GM21737 (cell line): ENCODE data around the gene ASMT.
"Not testable (repeated sequence)": the region's sequence is repeated elsewhere in the genome, so short reads cannot be mapped to it uniquely, and the experiment has no call there.

ENCODE experiments used
- ATAC-seq: cut with Tn5 transposase; IDR thresholded peaks from one replicate; pipeline ENCODE4 v1.9.1; 2021; ENCODE audit warnings: mild to moderate bottlenecking, moderate library complexity; ENCODE audit not compliant: unreplicated experiment

ASMT gene, protein sequence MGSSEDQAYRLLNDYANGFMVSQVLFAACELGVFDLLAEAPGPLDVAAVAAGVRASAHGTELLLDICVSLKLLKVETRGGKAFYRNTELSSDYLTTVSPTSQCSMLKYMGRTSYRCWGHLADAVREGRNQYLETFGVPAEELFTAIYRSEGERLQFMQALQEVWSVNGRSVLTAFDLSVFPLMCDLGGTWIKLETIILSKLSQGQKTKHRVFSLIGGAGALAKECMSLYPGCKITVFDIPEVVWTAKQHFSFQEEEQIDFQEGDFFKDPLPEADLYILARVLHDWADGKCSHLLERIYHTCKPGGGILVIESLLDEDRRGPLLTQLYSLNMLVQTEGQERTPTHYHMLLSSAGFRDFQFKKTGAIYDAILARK

GRCh38 chrX:1614927-1615326 is at the start of gene ASMT:
TSS of gene ASMT (plus strand) at chrX:1615059. CDS start at chrX:1615200, 141 bp downstream.
- ATAC-seq = no peak

DNA sequence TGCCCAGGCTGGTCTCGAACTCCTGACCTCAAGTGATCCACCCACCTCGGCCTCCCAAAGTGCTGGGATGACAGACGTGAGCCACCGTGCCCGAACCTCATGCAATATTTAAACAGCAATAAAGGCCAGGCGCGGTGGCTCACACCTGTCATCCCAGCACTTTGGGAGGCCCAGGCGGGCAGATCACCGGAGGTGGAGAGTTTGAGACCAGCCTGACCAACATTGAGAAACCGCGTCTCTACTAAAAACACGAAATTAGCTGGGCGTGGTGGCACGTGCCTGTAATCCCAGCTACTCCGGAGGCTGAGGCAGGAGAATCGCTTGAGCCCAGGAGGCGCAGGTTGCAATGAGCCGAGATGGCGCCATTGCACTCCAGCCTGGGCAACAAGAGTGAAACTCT is 40.7 kb upstream of the ASMT start:
- not testable (repeated sequence) for ATAC-seq

DNA sequence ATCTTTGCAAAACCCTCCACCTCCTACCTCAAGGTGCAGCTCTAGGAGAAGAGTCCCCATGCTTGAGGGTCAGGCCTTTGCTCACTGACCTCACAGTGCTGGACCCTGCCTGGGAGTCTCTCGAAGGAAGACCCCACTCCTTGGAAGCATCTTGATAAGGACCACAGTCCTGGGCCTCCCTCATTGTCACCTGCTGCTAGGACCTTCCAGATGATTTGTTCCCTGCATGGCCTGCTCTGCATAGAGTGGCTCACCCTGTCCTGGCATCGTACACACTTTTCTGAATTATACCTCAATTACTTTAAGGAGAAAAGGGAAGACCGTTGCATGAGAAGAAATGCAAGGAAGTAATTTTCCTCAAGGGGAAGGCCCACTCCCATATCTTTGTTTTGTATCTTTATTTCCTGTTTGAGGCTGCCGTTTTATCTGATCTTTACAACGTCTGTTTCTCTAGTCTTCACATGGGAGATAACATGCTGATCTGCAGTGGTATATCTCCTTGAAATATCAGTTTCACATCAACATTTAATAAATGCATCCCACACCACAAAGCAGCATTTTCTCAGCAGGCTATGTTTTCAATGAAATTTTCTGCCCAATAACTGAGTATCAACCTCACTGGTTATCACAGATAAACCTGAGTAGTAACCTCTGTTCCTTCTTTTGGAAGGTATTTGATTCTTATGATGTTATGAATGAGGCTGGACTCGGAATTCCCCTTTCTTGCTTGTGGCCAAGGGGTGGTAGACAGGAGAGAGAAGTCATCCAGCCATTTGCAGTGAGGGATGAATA is 38.5 kb upstream of the ASMT start:
- no peak for ATAC-seq

GRCh38 chrX:1577845-1578244 is 37.0 kb upstream of the ASMT start:
- no peak for ATAC-seq

DNA sequence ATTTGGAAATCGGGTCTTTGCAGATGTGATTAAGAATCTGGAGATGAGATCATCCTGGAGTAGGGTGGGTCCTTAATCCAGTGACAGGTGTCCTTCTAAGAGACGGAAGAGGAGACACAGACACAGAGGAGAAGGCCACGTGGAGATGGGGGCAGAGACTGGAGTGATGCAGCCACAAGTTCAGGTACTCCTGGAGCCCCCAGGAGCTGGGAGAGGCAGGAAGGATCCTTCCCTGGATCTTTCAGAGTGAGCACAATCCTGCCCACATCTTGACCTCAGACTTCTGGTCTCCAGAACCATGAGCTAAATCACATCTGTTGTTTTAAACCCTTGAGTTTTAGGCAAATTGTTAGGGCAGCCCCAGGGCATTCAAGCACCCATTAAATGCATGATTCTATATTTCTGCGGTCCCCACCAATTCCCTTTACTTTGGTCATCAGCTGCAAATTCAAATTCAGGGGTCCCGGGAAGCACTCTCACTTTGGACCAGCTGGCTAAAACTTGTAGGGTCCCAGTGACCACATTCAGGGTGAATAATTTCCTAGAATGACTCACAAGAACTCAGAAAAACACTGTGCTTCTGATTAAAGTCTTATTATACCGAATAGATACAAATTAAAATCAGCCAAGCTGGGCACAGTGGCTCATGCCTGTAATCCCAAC is 36.2 kb upstream of the ASMT start:
- no peak for ATAC-seq

DNA sequence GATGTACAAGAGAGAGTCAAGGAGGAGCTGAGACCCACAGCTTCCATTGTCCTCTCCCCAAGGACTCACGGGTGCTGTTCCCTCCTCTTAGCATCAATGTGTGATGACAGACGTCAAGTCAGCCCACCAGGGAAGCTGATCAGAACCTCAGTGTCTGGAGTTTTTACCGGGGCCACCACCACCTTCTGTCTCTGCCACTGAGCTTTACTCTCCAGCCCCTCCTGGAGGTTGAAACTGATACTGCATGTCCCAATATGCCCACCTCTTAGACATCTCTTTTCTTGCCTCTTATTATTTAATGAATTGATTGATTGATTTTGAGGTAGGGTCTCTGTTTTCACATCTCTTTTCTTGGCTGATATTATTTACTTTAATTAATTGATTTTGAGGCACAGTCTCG is 33.7 kb upstream of the ASMT start:
- no peak for ATAC-seq

DNA sequence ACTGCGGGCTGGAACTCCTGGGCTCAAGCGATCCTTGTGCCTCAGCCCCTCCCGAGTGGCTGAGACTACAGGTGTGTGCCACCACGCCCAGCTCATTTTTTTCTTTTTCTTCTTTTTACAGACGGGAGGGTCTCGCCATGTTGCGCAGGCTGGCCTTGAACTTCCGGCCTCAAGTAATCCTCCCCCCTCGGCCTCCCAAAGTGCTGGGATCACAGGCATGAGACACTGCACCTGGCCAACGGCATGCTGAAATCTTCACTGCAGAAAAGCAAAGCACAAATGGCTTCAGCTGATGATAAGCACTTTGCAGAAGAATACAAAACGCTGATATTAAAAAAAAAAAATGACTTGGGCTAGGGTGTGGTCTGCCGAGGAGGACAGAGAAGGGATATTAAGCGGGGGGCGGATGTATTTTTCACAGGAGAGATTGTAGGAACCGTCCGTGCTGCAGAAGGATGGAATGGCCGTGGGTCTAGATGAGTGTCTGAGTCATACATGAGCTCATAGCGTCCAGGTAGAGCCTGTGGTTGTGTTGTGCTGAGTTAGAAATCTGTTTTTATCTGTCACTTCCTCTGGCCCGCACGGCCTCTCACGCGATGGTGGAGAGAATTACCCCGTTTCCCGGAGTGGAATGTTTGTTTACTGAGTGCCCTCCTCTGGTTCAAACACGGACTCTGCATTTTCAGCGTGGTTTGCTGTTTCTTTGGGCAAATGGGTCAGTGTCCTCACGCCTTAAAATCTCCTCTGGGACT is 32.0 kb upstream of the ASMT start:
- no peak for ATAC-seq

DNA sequence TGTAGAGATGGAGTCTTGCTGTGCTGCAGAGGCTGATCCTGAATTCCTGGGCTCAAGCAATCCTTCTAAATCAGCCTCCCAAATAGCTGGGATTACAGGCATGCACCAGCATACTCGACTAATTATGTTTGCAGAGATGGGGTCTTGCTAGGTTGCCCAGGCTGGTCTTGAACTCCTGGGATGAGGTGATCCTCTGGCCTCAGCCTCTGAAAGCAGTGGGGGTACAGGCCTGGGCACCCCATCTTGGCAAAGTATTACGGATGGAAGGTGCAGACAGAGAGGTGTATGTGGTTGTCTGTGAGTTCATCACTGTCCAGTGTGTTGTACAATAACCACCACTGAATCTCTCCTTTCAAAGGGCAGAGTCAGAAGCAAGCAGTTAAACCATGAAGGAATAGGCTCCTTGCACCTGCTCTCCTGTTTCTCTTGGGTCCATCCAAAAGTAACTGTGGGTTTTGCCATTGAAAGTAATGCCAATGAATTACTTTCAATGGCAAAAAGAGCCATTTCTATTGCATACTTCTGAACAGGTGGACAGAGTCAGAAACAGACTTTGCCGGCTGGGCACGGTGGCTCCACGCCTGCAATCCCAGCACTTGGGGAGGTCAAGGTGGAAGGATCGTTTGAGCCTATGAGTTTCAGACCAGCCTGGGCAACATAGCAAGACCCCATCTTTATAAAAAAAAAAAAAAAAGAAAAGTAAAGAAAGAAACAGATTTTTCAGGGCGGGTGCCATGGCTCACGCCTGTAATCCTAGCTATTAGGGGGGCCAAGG is 30.4 kb upstream of the ASMT start:
- ATAC-seq = no peak

- ATAC-seq = no peak
Observed at GRCh38 chrX:1587161-1587560, 27.7 kb upstream of the ASMT start.

GRCh38 chrX:1589356-1590130 is 25.3 kb upstream of the ASMT start:
- no peak for ATAC-seq

DNA sequence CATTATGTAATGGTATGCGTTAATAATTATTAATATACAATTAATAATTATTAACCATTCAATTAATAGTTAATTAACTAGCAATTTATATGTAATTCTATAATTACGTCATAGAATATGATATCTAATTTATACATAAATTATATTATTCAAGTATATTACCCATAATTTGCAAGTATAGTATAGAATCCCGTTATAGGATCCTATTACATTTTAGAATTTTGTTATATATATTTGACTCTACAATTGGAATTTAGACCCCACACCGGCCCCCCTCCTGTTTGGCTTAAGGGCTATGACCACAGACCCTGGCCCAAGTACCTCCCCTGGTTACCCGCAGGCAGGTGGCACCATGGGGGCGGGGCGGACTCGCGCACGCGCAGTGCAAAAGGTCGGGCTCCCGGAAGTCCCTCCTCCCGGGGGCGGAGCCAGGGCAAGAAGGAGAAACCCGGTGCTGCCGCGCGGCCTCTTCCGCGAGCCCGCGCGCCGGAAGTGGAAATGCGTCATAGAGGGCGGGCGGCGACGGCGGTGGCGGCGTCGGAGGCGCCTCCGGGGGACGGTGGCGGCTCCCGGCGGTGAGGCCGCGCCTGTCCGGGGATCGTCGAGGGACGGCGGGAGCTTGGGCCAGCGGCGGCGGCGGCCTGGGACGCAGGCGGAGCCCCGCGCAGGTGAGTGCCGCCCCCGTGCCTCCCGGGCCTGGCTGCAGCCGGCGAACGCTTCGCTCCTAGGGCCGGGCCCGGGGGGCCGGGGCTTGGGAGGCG is 23.6 kb upstream of the ASMT start, which contains the start of gene AKAP17A:
AKAP17A (plus strand) TSS at position 503 of the 761 bp plus-strand sequence. CDS start 1,859 bp downstream, outside the sequence.
- peak; percentile 88 for ATAC-seq

DNA sequence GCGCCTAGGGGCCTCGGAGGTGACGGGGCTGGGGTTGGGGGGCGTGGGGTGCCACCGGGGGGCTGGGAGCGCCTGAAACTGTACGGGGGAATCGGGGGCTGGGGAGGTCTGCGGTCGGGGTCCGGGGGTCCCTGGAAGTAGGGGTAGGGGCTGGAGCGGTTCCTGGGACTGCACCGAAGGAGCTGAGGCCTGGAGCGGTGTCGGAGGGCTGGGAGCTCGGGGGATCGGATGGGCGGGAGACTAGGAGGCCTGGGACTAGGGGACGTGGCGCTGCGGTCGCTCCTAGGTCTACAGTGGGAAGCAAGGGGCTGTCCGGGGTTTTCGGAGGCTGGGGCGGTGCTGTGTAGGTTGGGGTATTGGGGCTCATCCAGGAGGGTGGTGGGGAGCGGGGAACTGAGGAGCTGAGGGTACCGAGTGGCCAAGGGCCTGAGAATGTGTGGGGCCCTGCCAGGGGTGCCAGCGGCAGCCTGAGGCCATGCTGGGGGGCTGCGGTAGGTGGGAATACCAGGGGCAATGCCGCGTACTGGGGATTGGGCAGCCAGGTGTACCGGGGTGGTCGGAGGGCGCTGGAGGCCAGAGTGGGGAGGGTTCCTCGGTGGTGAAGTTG is 22.9 kb upstream of the ASMT start:
- ATAC-seq = no peak

DNA sequence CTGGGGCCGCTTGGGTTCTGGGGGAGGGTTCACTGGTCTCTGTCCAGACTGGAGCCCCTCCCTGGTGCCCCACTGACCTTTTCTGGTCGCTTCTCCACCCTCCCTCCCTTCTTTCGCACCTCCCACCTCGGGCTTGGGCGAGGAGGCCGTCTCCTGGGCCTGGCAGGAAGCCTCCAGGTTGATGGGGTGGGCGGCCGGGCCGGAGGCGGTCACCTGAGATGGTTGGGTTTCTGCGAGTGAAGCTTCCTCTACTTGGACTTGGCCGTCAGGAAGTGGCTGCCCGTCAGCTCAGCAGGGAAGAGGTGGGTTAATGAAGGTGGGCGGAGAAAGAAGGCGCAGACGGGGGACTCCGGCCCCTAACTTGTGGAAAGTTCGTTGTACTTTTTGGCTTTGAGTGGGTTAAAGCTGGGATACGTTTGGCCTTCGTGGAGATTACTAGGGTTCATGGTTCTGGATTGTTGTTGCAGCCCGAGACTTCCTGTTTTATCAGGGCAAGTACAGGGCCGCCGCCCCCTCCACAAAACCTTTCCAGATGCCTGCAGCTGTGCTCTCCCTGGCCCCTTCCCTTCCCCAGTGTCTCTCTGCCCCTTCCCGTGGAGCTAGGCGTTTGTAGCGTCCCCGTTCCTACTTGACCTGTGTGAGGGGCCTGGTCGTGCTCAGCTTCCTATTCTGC is 22.3 kb upstream of the ASMT start:
- no peak for ATAC-seq

DNA sequence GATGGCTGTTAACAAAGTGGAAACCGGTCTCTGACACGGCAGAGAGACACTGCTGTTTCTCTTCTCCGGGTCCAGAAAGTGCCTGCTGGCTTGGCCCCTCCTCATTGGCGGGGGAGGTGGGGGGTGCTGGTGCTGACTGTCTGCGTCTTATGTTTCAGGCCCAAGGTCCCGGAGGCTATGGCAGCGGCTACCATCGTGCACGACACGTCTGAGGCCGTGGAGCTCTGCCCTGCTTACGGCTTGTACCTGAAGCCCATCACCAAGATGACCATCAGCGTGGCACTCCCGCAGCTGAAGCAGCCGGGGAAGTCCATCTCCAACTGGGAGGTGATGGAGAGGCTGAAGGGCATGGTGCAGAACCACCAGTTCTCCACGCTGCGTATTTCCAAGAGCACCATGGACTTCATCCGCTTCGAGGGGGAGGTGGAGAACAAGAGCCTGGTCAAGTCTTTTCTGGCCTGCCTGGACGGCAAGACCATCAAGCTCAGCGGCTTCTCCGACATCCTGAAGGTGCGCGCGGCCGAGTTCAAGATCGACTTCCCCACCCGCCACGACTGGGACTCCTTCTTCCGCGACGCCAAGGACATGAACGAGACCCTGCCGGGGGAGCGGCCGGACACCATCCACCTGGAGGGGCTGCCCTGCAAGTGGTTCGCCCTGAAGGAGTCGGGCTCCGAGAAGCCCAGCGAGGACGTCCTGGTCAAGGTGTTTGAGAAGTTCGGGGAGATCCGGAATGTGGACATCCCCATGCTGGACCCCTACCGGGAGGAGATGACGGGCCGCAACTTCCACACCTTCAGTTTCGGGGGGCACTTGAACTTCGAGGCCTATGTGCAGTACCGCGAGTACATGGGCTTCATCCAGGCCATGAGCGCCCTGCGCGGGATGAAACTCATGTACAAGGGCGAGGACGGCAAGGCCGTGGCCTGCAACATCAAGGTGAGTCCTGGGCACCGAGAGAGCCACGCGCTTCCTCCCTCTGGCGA is 21.3 kb upstream of the ASMT start:
- ATAC-seq = no peak

DNA sequence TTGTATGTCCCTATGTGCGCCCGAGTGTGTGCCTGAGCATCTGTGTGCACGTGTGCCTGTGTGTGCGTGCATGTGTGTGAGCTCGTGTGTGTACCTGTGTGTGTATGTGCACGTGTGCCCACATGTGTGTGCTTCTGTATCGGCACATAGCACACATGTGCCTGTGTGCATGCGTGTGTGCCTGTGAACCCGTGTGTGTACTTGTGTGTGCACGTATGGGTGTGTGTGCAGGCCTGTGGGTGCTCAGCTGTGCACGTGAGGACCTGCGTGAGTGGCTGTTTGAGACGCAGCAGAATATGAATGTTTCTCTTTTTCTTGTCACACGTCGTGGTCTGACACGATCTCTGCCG is 19.2 kb upstream of the ASMT start:
- no peak for ATAC-seq

DNA sequence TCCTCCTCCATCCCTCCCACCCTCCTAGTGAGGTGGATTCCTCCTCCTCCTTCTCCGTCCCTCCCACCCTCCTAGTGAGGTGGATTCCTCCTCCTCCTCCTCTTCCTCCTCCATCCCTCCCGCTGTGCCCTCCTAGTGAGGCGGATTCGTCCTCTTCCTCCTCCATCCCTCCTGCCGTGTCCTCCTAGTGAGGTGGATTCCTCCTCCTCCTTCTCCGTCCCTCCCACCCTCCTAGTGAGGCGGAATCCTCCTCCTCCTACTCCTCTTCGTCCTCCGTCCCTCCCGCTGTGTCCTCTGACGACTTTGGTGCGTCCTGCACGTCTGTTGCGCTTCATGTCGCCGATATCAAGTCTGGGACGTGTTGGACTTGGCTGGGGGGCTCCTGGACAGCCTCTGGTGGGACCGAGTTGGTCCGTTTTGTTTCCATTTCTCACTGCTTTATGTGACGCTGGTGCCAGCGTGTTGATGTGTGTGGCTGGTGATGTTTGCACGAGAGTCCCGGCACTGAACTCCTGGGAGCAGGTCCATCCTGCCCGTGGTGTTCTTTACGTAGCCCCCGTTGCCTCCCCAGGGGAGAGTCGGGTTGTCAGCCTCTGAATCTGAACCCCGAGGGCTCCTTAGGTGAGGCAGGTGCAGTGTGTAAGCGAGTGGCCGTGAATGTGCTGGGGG is 18.0 kb upstream of the ASMT start:
- no peak for ATAC-seq
